SK-N-SH treated with all-trans-retinoic acid at 6 μM for 48 hours (cell line): Measurements from ENCODE around the gene LCN12.

Experiments used
- ATAC-seq: fragments of 200-7000 bp; cut with Tn5 transposase; 3 replicates; pipeline ENCODE4 v1.9.1; 2020; ENCODE audit warnings: mild to moderate bottlenecking, moderate library complexity
- ARNTL ChIP-seq: fragments of 450-650 bp; formaldehyde crosslinking; IDR thresholded peaks from 2 replicates; pipeline ENCODE4 v1.5.0; 2020; ENCODE audit warnings: low read depth, mild to moderate bottlenecking, moderate library complexity, borderline replicate concordance
- BACH2 ChIP-seq: fragments of 250-450 bp; sonication (Bioruptor Pico); IDR thresholded peaks from 2 replicates; pipeline ENCODE4 v1.9.0; 2021; ENCODE audit warnings: mild to moderate bottlenecking, borderline replicate concordance
- CREB5 ChIP-seq: fragments of 250-450 bp; sonication (Bioruptor Pico); IDR thresholded peaks from 2 replicates; pipeline ENCODE4 v1.5.1; 2020; ENCODE audit warnings: low read depth, mild to moderate bottlenecking, moderate library complexity
- CSDC2 ChIP-seq: fragments of 250-450 bp; sonication (Bioruptor Pico); IDR thresholded peaks from 2 replicates; pipeline ENCODE4 v1.5.0; 2020; ENCODE audit warnings: mild to moderate bottlenecking, moderate library complexity
- CSRNP3 ChIP-seq: fragments of 250-450 bp; sonication (Bioruptor Pico); IDR thresholded peaks from 2 replicates; pipeline ENCODE4 v1.5.1; 2021; ENCODE audit warnings: mild to moderate bottlenecking, moderate library complexity
- ESRRG ChIP-seq: fragments of 250-450 bp; sonication (Bioruptor Pico); IDR thresholded peaks from 2 replicates; pipeline ENCODE4 v1.6.1; 2021; ENCODE audit warnings: mild to moderate bottlenecking
- GLIS3 ChIP-seq: fragments of 250-450 bp; sonication (Bioruptor Pico); IDR thresholded peaks from 2 replicates; pipeline ENCODE4 v1.5.0; 2020; ENCODE audit warnings: mild to moderate bottlenecking, moderate library complexity
- ISL1 ChIP-seq: fragments of 250-450 bp; sonication (Bioruptor Pico); IDR thresholded peaks from 2 replicates; pipeline ENCODE4 v2.1.2; 2022; ENCODE audit warnings: mild to moderate bottlenecking, moderate library complexity
- OSR1 ChIP-seq: fragments of 250-450 bp; sonication (Bioruptor Pico); IDR thresholded peaks from 2 replicates; pipeline ENCODE4 v1.8.0; 2022; ENCODE audit warnings: moderate library complexity, mild to moderate bottlenecking, inconsistent platforms
- PATZ1 ChIP-seq: fragments of 250-450 bp; sonication (Bioruptor Pico); IDR thresholded peaks from 2 replicates; pipeline ENCODE4 v1.8.0; 2020; ENCODE audit warnings: mild to moderate bottlenecking, moderate library complexity, borderline replicate concordance
- POU6F1 ChIP-seq: fragments of 250-450 bp; sonication (Bioruptor Pico); IDR thresholded peaks from 2 replicates; pipeline ENCODE4 v1.8.0; 2021; ENCODE audit warnings: low read depth, mild to moderate bottlenecking, moderate library complexity, borderline replicate concordance
- PPARA ChIP-seq: fragments of 250-450 bp; sonication (Bioruptor Pico); IDR thresholded peaks from 2 replicates; pipeline ENCODE4 v1.5.0; 2020; ENCODE audit warnings: mild to moderate bottlenecking, borderline replicate concordance
- RARB ChIP-seq: fragments of 250-450 bp; sonication (Bioruptor Pico); IDR thresholded peaks from 2 replicates; pipeline ENCODE4 v1.8.0; 2021; ENCODE audit warnings: mild to moderate bottlenecking, moderate library complexity
- SNAI2 ChIP-seq: fragments of 250-450 bp; sonication (Bioruptor Pico); IDR thresholded peaks from 2 replicates; pipeline ENCODE4 v1.5.0; 2020; ENCODE audit warnings: mild to moderate bottlenecking, moderate library complexity
- TCF4 ChIP-seq: fragments of 250-450 bp; sonication (Bioruptor Pico); IDR thresholded peaks from 2 replicates; pipeline ENCODE4 v1.8.0; 2021; ENCODE audit warnings: mild to moderate bottlenecking, moderate library complexity, borderline replicate concordance
- TOX ChIP-seq: fragments of 250-450 bp; sonication (Bioruptor Pico); IDR thresholded peaks from 2 replicates; pipeline ENCODE4 v1.8.0; 2021; ENCODE audit warnings: mild to moderate bottlenecking, moderate library complexity, borderline replicate concordance
- TSHZ2 ChIP-seq: fragments of 250-450 bp; sonication (Bioruptor Pico); IDR thresholded peaks from 2 replicates; pipeline ENCODE4 v1.5.0; 2020; ENCODE audit warnings: mild to moderate bottlenecking, moderate library complexity
- ZC3H10 ChIP-seq: fragments of 250-450 bp; sonication (Bioruptor Pico); IDR thresholded peaks from 2 replicates; pipeline ENCODE4 v1.5.1; 2021; ENCODE audit warnings: mild to moderate bottlenecking, moderate library complexity
- ZFP3 ChIP-seq: fragments of 250-450 bp; sonication (Bioruptor Pico); IDR thresholded peaks from 2 replicates; pipeline ENCODE4 v1.5.0; 2020; ENCODE audit warnings: mild to moderate bottlenecking, moderate library complexity
- ZFP30 ChIP-seq: fragments of 450-650 bp; formaldehyde crosslinking; IDR thresholded peaks from 2 replicates; pipeline ENCODE4 v1.5.0; 2022; ENCODE audit warnings: mild to moderate bottlenecking, moderate library complexity
- ZNF565 ChIP-seq: fragments of 450-650 bp; formaldehyde crosslinking; conservative IDR thresholded peaks from 2 replicates; pipeline ENCODE4 v1.5.0; 2020; ENCODE audit warnings: low read depth, mild to moderate bottlenecking, moderate library complexity
- ZNF70 ChIP-seq: fragments of 450-650 bp; formaldehyde crosslinking; IDR thresholded peaks from 2 replicates; pipeline ENCODE4 v1.5.0; 2020; ENCODE audit warnings: mild to moderate bottlenecking, moderate library complexity

Gene LCN12

GRCh38 chr9:136952876-136953770 is 1.1 kb downstream of the LCN12 start:
- no peak for ATAC-seq
- TF ChIP-seq ISL1 (CRISPR knock-in tag) (no peak), ZNF565 (no peak), ZNF70 (CRISPR knock-in tag) (no peak), PPARA (CRISPR knock-in tag) (no peak), CSDC2 (CRISPR knock-in tag) (no peak), PATZ1 (CRISPR knock-in tag) (no peak), CSRNP3 (CRISPR knock-in tag) (no peak), RARB (CRISPR knock-in tag) (no peak), ARNTL (CRISPR knock-in tag) (no peak), GLIS3 (CRISPR knock-in tag) (no peak), OSR1 (CRISPR knock-in tag) (no peak)

GRCh38 chr9:136953771-136954269 is 1.7 kb downstream of the LCN12 start:
- TF ChIP-seq ESRRG, result no peak
- TF ChIP-seq BACH2 (CRISPR knock-in tag), result no peak
- TF ChIP-seq GLIS3 (CRISPR knock-in tag), result no peak
- no peak for ATAC-seq

GRCh38 chr9:136954270-136955083 is 2.4 kb downstream of the LCN12 start:
- TF ChIP-seq ESRRG, result no peak
- no peak for TF ChIP-seq PPARA (CRISPR knock-in tag)
- TF ChIP-seq ZFP3 (CRISPR knock-in tag), result no peak

GRCh38 chr9:136955202-136955942 is 3.3 kb downstream of the LCN12 start:
- ATAC-seq, result no peak
- TF ChIP-seq OSR1 (CRISPR knock-in tag) (no peak), RARB (CRISPR knock-in tag) (no peak), SNAI2 (CRISPR knock-in tag) (no peak), PPARA (CRISPR knock-in tag) (no peak), ESRRG (no peak), ZFP3 (CRISPR knock-in tag) (no peak), ZNF70 (CRISPR knock-in tag) (no peak), TCF4 (CRISPR knock-in tag) (no peak), TOX (CRISPR knock-in tag) (no peak), TSHZ2 (no peak), ZNF565 (no peak), ZFP30 (CRISPR knock-in tag) (no peak), ZC3H10 (no peak), POU6F1 (no peak), CREB5 (CRISPR knock-in tag) (no peak), ISL1 (CRISPR knock-in tag) (no peak)

More at GRCh38 chr9:136954270-136955083, 2.4 kb downstream of the LCN12 start:
- no peak for ATAC-seq
